Neutrophil (primary cell): ENCODE measurements around the gene ARHGEF16.

ENCODE experiments used
- H3K27ac ChIP-seq: fragments of 200-600 bp; sonication (generic); 2 replicates; pipeline ENCODE4 v1.5.1; 2016; ENCODE audit warnings: mild to moderate bottlenecking, moderate library complexity
- H3K27me3 ChIP-seq: fragments of 200-600 bp; sonication (generic); 2 replicates; pipeline ENCODE4 v1.6.0; 2016; ENCODE audit warnings: mild to moderate bottlenecking
- H3K36me3 ChIP-seq: fragments of 200-600 bp; sonication (generic); 2 replicates; pipeline ENCODE4 v1.5.1; 2017
- H3K4me1 ChIP-seq, 2 experiments: fragments of 200-600 bp in 1 of 2; sonication (generic) in 1 of 2; 1 replicate in 1 of 2; 2 replicates in 1 of 2; pipeline versions ENCODE4 v1.5.1 to v1.6.1; 2013 to 2016; ENCODE audit warnings: low read depth in 1 of 2, low read length in 1 of 2, mild to moderate bottlenecking in 1 of 2, moderate library complexity in 1 of 2; ENCODE audit not compliant: control insufficient read depth in 1 of 2, insufficient read depth in 1 of 2
- H3K4me3 ChIP-seq, 2 experiments: fragments of 200-600 bp in 1 of 2; sonication (generic) in 1 of 2; 1 replicate in 1 of 2; 2 replicates in 1 of 2; pipeline ENCODE4 v1.5.1; 2013 to 2016; ENCODE audit warnings: low read depth in 1 of 2, low read length in 1 of 2, mild to moderate bottlenecking in 1 of 2, moderate library complexity in 1 of 2
- H3K9me3 ChIP-seq: fragments of 200-600 bp; sonication (generic); 2 replicates; pipeline ENCODE4 v1.5.1; 2016
- CTCF ChIP-seq: fragments of 200-600 bp; sonication (generic); IDR thresholded peaks from 2 replicates; pipeline ENCODE4 v1.5.1; 2016; ENCODE audit warnings: antibody characterized with exemption

Gene ARHGEF16

DNA sequence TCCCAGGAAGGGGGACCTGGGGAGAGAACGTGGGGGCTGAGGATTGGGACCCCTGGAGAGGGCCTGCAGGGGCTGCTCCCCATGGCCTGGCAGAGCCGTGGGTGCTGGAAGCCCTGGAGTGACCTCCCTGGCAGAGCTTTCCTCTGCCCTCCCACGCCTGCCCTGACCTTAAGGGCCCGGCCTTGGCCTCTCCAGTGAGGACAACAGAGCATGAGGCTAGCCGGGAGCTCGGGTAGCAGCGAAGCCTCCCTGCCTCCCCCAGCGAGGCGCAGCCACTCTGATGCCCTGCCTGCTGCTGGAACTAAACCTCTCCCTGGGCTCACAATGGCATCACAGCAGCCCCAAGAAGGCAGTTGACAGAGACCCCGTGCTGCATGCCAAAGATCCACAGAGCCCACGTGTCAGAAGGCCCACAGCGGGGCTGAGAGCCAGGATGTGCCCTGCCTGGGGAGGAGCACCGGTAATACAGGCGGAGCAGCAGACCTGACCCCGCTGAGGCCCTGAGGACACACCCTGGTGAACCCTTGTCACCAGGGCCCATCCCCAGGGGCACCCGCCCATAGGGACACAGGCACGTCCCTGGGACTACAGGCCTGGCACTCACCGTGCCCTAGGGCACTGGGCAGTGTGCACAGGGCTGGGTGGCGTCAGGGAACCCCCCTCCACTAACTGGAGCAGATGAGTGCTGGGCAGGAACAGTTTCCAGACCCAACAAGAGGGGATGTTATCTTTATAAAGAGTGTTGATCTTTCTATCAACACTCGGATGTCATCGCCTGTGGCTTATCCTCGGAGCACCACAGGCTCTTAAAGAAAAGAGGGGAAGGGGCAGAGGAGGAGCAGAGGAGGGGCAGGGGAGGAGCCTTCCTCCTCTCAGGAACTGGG is 48.4 kb downstream of the ARHGEF16 start:
- peaks cover 85% of the 10 kb centered on the region for H3K36me3 ChIP-seq
- TF ChIP-seq CTCF: no peak
- H3K4me3 ChIP-seq: no peak overlapping the region
- H3K27me3 ChIP-seq: no peaks in the 10 kb centered on the region
- H3K4me1 ChIP-seq: no peaks in the 10 kb centered on the region
- H3K9me3 ChIP-seq: no peaks in the 10 kb centered on the region
- no peak overlapping the region for H3K27ac ChIP-seq

DNA sequence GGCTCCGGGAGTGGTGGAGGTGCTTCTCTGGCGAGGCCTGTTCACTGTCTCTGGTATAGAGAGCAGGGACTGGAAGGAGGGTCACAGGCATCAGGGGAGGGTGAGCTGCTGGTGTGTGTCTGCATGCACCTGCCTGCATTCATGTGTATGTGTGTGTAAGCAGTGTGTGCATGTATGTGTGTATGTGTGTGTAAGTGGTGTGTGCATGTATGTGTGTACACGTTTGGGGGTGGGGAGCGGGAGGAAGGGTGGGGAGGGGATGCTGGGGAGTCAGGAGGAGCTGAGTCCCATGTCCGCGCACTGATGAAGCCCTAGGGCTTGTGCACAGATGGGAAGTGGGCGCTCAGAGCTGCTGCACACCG is 49.0 kb downstream of the ARHGEF16 start:
- Histone ChIP-seq H3K9me3 (no peaks in the 10 kb centered on the region), H3K36me3 (peaks cover 85% of the 10 kb centered on the region), H3K27ac (no peak overlapping the region), H3K4me3 (no peak overlapping the region), H3K4me1 (no peaks in the 10 kb centered on the region), H3K27me3 (no peaks in the 10 kb centered on the region)
- no peak for TF ChIP-seq CTCF

DNA sequence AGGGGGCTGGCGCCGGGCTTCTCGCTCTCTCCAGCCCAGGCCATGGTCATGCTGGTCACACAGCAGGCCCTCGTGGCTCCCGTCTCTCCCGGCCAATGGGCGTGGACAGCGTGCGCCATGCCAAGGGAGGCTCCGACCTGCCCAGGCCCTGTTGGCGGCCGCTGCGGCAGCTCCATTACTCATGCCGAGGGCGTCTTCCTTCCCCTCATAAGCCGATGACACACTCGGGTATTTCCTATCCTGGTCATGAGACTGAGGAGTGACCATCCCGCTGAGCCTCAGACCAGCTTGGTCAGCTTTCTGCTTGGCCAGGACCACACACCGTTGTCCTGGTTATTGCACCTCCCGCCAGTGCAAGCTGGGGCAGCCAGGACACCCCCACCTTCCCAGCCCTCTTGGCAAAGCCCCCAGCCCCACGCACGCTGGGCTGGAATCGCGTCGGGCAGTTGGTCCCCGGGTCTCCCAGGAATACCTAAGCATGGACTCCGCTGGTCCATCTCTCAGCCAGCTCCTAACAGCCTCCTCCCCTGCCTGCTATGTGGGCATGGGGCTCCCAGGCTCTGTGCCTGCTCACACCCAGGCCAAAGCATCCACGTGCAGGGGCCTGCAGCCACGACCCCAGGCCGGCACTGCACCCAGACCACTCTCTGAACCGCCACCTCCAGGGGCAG is 49.8 kb downstream of the ARHGEF16 start:
- H3K36me3 ChIP-seq: peaks cover 85% of the 10 kb centered on the region
- no peaks in the 10 kb centered on the region for H3K4me1 ChIP-seq
- no peak overlapping the region for H3K27ac ChIP-seq
- TF ChIP-seq CTCF: no peak
- no peaks in the 10 kb centered on the region for H3K9me3 ChIP-seq
- H3K4me3 ChIP-seq: no peak overlapping the region
- no peaks in the 10 kb centered on the region for H3K27me3 ChIP-seq

- H3K4me1 ChIP-seq: no peaks in the 10 kb centered on the region
- H3K36me3 ChIP-seq: peaks cover 85% of the 10 kb centered on the region
- no peak overlapping the region for H3K27ac ChIP-seq
- no peaks in the 10 kb centered on the region for H3K9me3 ChIP-seq
- H3K4me3 ChIP-seq: no peak overlapping the region
- no peak for TF ChIP-seq CTCF
- no peaks in the 10 kb centered on the region for H3K27me3 ChIP-seq
Measured at GRCh38 chr1:3504822-3505153, 50.3 kb downstream of the ARHGEF16 start.

- Histone ChIP-seq H3K36me3 (peaks cover 86% of the 10 kb centered on the region), H3K9me3 (no peaks in the 10 kb centered on the region), H3K4me1 (no peaks in the 10 kb centered on the region), H3K4me3 (no peak overlapping the region), H3K27me3 (no peaks in the 10 kb centered on the region), H3K27ac (no peak overlapping the region)
- TF ChIP-seq CTCF: no peak
Measured at GRCh38 chr1:3505161-3505560, 50.7 kb downstream of the ARHGEF16 start.
